GM04504 (cell line): ENCODE measurements around the gene KRT6A.

Experiments used
- DNase-seq: peaks from one replicate; pipeline ENCODE4 v3.0.0-alpha.2; 2012; ENCODE audit warnings: low read depth

The KRT6A gene

GRCh38 chr12:52493172-52493571 lies at the start of gene KRT6A:
TSS of gene KRT6A (minus strand) at chr12:52493257. CDS start at chr12:52493188, 69 bp downstream.
- DNase-seq = no peak

GRCh38 chr12:52542157-52542556 lies 49.1 kb upstream of the KRT6A start:
- DNase-seq = no peak

- no peak for DNase-seq
Observed at GRCh38 chr12:52541709-52542108, 48.7 kb upstream of the KRT6A start.

- DNase-seq = no peak
Observed at GRCh38 chr12:52540531-52540930, 47.5 kb upstream of the KRT6A start.

- no peak for DNase-seq
Observed at GRCh38 chr12:52539821-52540173, 46.7 kb upstream of the KRT6A start.

GRCh38 chr12:52539083-52539820 lies 46.2 kb upstream of the KRT6A start:
- peak; percentile 63 for DNase-seq

- DNase-seq = no peak
Observed at GRCh38 chr12:52537101-52537500, 44.0 kb upstream of the KRT6A start.

GRCh38 chr12:52535574-52535973 lies 42.5 kb upstream of the KRT6A start:
- no peak for DNase-seq

- no peak for DNase-seq
Observed at GRCh38 chr12:52534482-52534881, 41.4 kb upstream of the KRT6A start.

GRCh38 chr12:52533686-52534470 lies 40.8 kb upstream of the KRT6A start:
- no peak for DNase-seq

GRCh38 chr12:52532636-52533035 lies 39.6 kb upstream of the KRT6A start:
- no peak for DNase-seq

GRCh38 chr12:52531566-52532300 lies 38.7 kb upstream of the KRT6A start:
- DNase-seq = no peak

- no peak for DNase-seq
Observed at GRCh38 chr12:52530905-52531304, 37.8 kb upstream of the KRT6A start.

GRCh38 chr12:52530366-52530765 lies 37.3 kb upstream of the KRT6A start:
- DNase-seq = no peak

GRCh38 chr12:52529846-52530245 lies 36.8 kb upstream of the KRT6A start:
- no peak for DNase-seq

GRCh38 chr12:52529417-52529816 lies 36.4 kb upstream of the KRT6A start:
- DNase-seq = no peak

- DNase-seq = no peak
Observed at GRCh38 chr12:52528641-52529143, 35.6 kb upstream of the KRT6A start.

- DNase-seq = no peak
Observed at GRCh38 chr12:52527121-52527800, 34.2 kb upstream of the KRT6A start.

- DNase-seq = no peak
Observed at GRCh38 chr12:52526511-52526951, 33.5 kb upstream of the KRT6A start.

GRCh38 chr12:52525661-52526499 lies 32.8 kb upstream of the KRT6A start:
- no peak for DNase-seq
